CD4-positive, alpha-beta memory T cell (primary cell): ENCODE results near the gene PIK3CD. TPM values are rescaled to one million over a fixed set of nuclear protein-coding genes. Genes with fewer than 3 reads are reported as not detected.

Experiments
- CTCF ChIA-PET: fragments of 350-600 bp; sonication (Branson Sonifier 250); formaldehyde crosslinking; loops from one replicate; lab custom pipeline; 2021; ENCODE audit warnings: inconsistent platforms; ENCODE audit not compliant: partially characterized antibody; lab: Charles Lee
- POLR2A ChIA-PET: fragments of 350-600 bp; sonication (Branson Sonifier 250); formaldehyde crosslinking; loops from one replicate; lab custom pipeline; 2021; ENCODE audit not compliant: partially characterized antibody; lab: Charles Lee
- DNase-seq, 5 donors: peaks; one replicate each; pipeline versions ENCODE4 v3.0.0 to v3.0.0-alpha.2; 2020 to 2022; ENCODE audit warnings: mixed read lengths in 1 of 5
- H3K27ac ChIP-seq: one replicate; pipeline ENCODE4 v1.7.0; 2013; ENCODE audit warnings: low read depth, low read length
- H3K27me3 ChIP-seq: 2 replicates; pipeline ENCODE4 v1.7.0; 2013; ENCODE audit warnings: mild to moderate bottlenecking, low read length, moderate library complexity; ENCODE audit not compliant: insufficient read depth
- H3K36me3 ChIP-seq: 2 replicates; pipeline ENCODE4 v1.7.0; 2013; ENCODE audit warnings: mild to moderate bottlenecking, low read length, moderate library complexity; ENCODE audit not compliant: insufficient read depth
- H3K4me1 ChIP-seq: 2 replicates; pipeline ENCODE4 v1.7.0; 2013; ENCODE audit warnings: mild to moderate bottlenecking, low read length, moderate library complexity; ENCODE audit not compliant: insufficient read depth
- H3K4me3 ChIP-seq, 2 donors: one replicate each; pipeline ENCODE4 v1.7.0; 2013; ENCODE audit warnings: low read length in 2 of 2, mild to moderate bottlenecking in 1 of 2
- H3K9me3 ChIP-seq, 2 donors: one replicate each; pipeline ENCODE4 v1.7.0; 2013; ENCODE audit warnings: low read length in 2 of 2, control low read depth in 1 of 2; ENCODE audit not compliant: control insufficient read depth in 1 of 2
- H3K27ac Mint-ChIP-seq, 7 donors: one replicate each; pipeline ENCODE4 v1.8.0; 2020 to 2021; ENCODE audit warnings: mixed read lengths in 7 of 7, mild to moderate bottlenecking in 6 of 7, inconsistent platforms in 3 of 7, moderate library complexity in 3 of 7
- H3K27me3 Mint-ChIP-seq, 2 donors: one replicate each; pipeline ENCODE4 v1.8.0; 2020 to 2021; ENCODE audit warnings: mixed read lengths in 2 of 2
- H3K36me3 Mint-ChIP-seq, 2 donors: one replicate each; pipeline ENCODE4 v1.8.0; 2020 to 2021; ENCODE audit warnings: mixed read lengths in 2 of 2, inconsistent platforms in 1 of 2, mild to moderate bottlenecking in 1 of 2
- H3K4me1 Mint-ChIP-seq, 4 donors: one replicate each; pipeline ENCODE4 v1.8.0; 2020 to 2021; ENCODE audit warnings: mixed read lengths in 4 of 4, mild to moderate bottlenecking in 1 of 4
- H3K4me3 Mint-ChIP-seq, 8 donors: one replicate each; pipeline ENCODE4 v1.8.0; 2020 to 2021; ENCODE audit warnings: mixed read lengths in 8 of 8, mild to moderate bottlenecking in 7 of 8, moderate library complexity in 6 of 8, inconsistent platforms in 3 of 8
- H3K9me3 Mint-ChIP-seq, 8 donors: one replicate each; pipeline ENCODE4 v1.8.0; 2020 to 2021; ENCODE audit warnings: mixed read lengths in 8 of 8, mild to moderate bottlenecking in 5 of 8, inconsistent platforms in 3 of 8, moderate library complexity in 1 of 8
- intact Hi-C: fragments of 100-400 bp; cut with micrococcal nuclease; formaldehyde crosslinking; loops from one replicate; pipeline ENCODE4 v1.15.1; 2023
- polyA plus RNA-seq, 2 donors: library from polyadenylated mRNA; unstranded; fragments of 300-500 nt; fragmentation: Illumina TruSeq; gene quantifications; one replicate each; pipeline ENCODE4 v1.2.3, GENCODE V29; 2021
- total RNA-seq, 2 experiments: library from RNA; stranded (reverse); gene quantifications; one replicate each; pipeline ENCODE4 v1.2.3, GENCODE V29; 2021

The PIK3CD gene
- total and polyA plus RNA-seq, 4 experiments from 2014 or later, result 57.1 to 236 (median 165) TPM

DNA sequence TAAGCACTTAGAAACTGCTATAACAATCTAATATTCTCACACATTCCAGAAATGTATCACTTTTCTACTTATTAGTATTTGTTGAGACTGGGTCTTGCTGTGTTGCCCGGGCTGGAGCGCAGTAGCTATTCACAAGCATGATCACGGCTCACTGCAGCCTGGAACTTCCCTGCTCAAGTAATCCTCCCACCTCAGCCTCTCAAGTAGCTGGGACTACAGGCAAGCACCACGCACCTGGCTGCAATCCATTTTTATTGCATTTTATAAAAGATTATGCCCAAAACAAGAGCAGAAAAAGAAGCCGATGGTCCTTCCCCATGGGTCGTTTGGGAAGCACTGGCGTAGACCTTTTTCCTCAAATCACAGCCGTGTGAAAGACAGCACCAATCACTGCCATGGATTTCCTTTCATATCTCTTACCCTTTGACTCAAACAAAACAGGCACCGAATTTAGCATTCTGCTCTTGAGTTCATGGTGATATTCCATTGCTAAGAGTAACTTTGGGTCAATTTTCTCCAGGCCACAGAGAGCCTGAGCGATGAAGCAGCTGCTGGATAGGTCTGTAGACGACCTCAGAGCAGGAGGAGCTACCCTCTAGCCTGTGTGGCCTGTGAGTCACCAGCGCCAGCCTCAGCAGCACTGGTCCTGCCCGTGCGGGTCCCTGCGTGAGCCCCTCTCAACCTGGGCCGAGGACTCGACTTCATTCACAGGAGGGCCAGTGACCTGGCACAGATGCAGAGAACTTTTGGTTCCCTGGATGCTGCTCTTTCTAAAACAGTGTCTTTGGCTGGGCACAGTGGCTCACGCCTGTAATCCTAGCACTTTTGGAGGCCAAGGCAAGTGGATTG lies 80.8 kb downstream of the PIK3CD start:
- H3K27ac Mint-ChIP-seq, result peak overlapping the region; percentile 35 to 88 (median 68)
- peaks cover 0 to 9% (median 0%) of the 10 kb centered on the region in 8 donors for H3K9me3 Mint-ChIP-seq
- POLR2A ChIA-PET, result interaction anchor here (0.6 to 12.0 kb wide), 6 partner anchors 17 to 106 kb away, joined by 3 to 187 read pairs (median 6); partner anchors contain the start of gene PIK3CD
- Histone ChIP-seq H3K4me1 (peaks cover 32% of the 10 kb centered on the region), H3K9me3 (no peaks in the 10 kb centered on the region), H3K4me3 (no peak overlapping the region), H3K27ac (no peak overlapping the region), H3K27me3 (no peaks in the 10 kb centered on the region), H3K36me3 (peaks cover 72% of the 10 kb centered on the region)
- H3K27me3 Mint-ChIP-seq, result no peaks in the 10 kb centered on the region
- CTCF ChIA-PET, result interaction anchor here (0.7 to 1.7 kb wide), 5 partner anchors 11 to 106 kb away, joined by 3 to 4 read pairs (median 3); no protein-coding TSS in a partner anchor
- peaks cover 67 to 81% of the 10 kb centered on the region in 2 donors for H3K36me3 Mint-ChIP-seq
- DNase-seq, result no peak
- peaks cover 25 to 62% (median 42%) of the 10 kb centered on the region in 4 donors for H3K4me1 Mint-ChIP-seq
- intact Hi-C loops, result no loop called here
- peak overlapping the region in 2 of 8 donors; percentile 25 to 27 for H3K4me3 Mint-ChIP-seq

DNA sequence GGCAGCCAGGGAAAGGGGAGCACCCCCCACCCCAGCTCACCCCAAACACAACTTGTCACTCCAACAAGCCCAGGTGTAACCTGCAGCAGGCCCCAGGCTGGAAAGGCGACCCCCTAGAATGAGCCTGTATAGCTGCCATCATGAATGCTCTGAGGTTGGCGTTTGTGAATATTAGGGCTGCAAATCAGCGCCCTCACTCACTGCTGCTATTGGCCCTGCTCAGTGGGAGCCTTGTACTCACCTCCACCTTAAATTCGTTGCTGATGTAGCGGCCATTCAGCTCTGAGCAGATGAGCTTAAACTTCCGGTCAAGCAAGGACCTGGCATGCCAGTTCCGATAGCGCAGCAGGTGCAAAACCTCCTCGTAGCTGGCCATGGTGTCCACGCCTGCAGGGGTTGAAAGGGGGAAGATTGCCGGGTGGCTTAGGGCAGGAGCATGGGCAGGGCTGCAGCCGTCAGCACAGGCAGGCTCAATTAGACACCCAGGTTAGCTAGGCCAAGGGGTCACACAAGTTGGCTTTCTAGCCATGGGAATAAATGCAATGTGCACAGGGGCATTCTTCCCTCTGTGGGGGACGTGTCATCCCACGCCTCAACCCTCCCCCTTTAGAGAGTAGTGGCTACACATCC lies 81.7 kb downstream of the PIK3CD start:
- Histone ChIP-seq H3K27me3 (no peaks in the 10 kb centered on the region), H3K4me1 (peaks cover 22% of the 10 kb centered on the region), H3K9me3 (no peaks in the 10 kb centered on the region), H3K4me3 (no peak overlapping the region), H3K27ac (no peak overlapping the region), H3K36me3 (peaks cover 78% of the 10 kb centered on the region)
- Mint-ChIP-seq H3K36me3 (peaks cover 62 to 81% of the 10 kb centered on the region in 2 donors), H3K27ac (peak overlapping the region in 5 of 7 donors; percentile 8 to 85 (median 70)), H3K4me1 (peaks cover 21 to 58% (median 39%) of the 10 kb centered on the region in 4 donors), H3K4me3 (peak overlapping the region in 1 of 8 donors; percentile 49), H3K27me3 (no peaks in the 10 kb centered on the region), H3K9me3 (peaks cover 0 to 12% (median 0%) of the 10 kb centered on the region in 8 donors)
- intact Hi-C loops, result no loop called here
- ChIA-PET POLR2A (interaction anchor here (1.3 to 12.0 kb wide), 4 partner anchors 18 to 105 kb away, joined by 5 to 187 read pairs (median 8); partner anchors contain the start of gene PIK3CD), CTCF (interaction anchor here (0.7 to 1.7 kb wide), 3 partner anchors 12 to 106 kb away, joined by 3 to 4 read pairs (median 3); no protein-coding TSS in a partner anchor)
- DNase-seq, result no peak

DNA sequence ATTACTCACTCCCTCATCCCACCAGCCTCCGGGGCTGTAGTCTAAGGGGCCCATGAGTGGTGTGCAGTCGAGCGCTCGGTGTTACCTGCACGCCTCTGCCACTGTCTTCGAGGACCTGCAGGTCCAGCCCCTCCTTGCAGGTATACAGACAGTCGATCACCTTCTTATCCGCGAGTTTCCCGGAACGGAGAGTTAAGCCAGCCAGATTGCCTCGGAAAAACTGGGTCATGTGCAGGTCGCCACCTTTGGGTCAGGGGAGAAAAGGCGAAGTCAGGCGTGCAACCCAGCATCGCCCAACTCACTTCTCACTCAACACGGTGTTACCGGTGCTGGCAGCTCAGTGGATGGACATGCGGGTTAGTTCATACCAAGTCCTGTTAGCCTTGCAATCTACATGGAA lies 84.3 kb downstream of the PIK3CD start:
- POLR2A ChIA-PET, result interaction anchor here (1.8 to 12.0 kb wide), 2 partner anchors 20 to 106 kb away, joined by 4 to 187 read pairs; no protein-coding TSS in a partner anchor
- intact Hi-C loops, result no loop called here

DNA sequence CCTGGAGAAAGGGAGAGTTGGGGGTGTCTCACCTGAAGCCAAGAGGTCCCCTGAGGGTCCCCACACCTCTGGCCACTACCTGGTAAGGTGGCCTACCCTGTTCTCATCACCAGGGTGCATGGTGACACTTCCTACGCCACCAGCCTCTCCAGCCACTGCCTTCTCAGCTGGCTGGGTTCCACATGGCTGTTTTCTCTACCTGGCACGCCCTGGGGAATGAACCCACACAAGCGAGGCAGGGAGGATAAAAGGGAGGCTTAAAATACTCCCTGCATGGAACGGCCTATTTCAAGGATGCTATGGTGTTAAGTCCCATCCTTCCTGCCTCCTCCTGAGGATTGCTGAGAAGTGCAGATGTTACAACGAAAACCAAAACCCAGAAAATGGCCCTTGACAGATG lies 84.7 kb downstream of the PIK3CD start:
- no peaks in the 10 kb centered on the region for H3K27me3 ChIP-seq
- Mint-ChIP-seq H3K4me1 (peaks cover 6 to 32% (median 18%) of the 10 kb centered on the region in 4 donors), H3K36me3 (peaks cover 59 to 76% of the 10 kb centered on the region in 2 donors), H3K27me3 (no peaks in the 10 kb centered on the region), H3K4me3 (no peak overlapping the region), H3K9me3 (peaks cover 0 to 9% (median 0%) of the 10 kb centered on the region in 8 donors), H3K27ac (peak overlapping the region in 1 of 7 donors; percentile 7)
- H3K27ac ChIP-seq, result no peak overlapping the region
- no peaks in the 10 kb centered on the region for H3K4me1 ChIP-seq
- no peak for DNase-seq
- H3K4me3 ChIP-seq, result no peak overlapping the region
- CTCF ChIA-PET, result no interaction called here
- H3K36me3 ChIP-seq, result peaks cover 80% of the 10 kb centered on the region
- POLR2A ChIA-PET, result interaction anchor here (1.8 to 12.0 kb wide), 2 partner anchors 21 to 107 kb away, joined by 4 to 187 read pairs; no protein-coding TSS in a partner anchor
- no peaks in the 10 kb centered on the region for H3K9me3 ChIP-seq
- intact Hi-C loops, result no loop called here

More for the DNA sequence above, 84.3 kb downstream of the PIK3CD start:
- Mint-ChIP-seq H3K4me3 (no peak overlapping the region), H3K27ac (peak overlapping the region in 1 of 7 donors; percentile 21), H3K36me3 (peaks cover 55 to 77% of the 10 kb centered on the region in 2 donors), H3K9me3 (peaks cover 0 to 12% (median 0%) of the 10 kb centered on the region in 8 donors), H3K4me1 (peaks cover 6 to 36% (median 20%) of the 10 kb centered on the region in 4 donors), H3K27me3 (no peaks in the 10 kb centered on the region)
- H3K27me3 ChIP-seq, result no peaks in the 10 kb centered on the region
- H3K27ac ChIP-seq, result no peak overlapping the region
- H3K4me1 ChIP-seq, result no peaks in the 10 kb centered on the region
- no peaks in the 10 kb centered on the region for H3K9me3 ChIP-seq
- peaks cover 80% of the 10 kb centered on the region for H3K36me3 ChIP-seq
- DNase-seq, result no peak
- CTCF ChIA-PET, result interaction anchor here (1.2 kb wide), 1 partner anchor 120 kb away, joined by 3 read pairs; no protein-coding TSS in a partner anchor
- H3K4me3 ChIP-seq, result no peak overlapping the region

DNA sequence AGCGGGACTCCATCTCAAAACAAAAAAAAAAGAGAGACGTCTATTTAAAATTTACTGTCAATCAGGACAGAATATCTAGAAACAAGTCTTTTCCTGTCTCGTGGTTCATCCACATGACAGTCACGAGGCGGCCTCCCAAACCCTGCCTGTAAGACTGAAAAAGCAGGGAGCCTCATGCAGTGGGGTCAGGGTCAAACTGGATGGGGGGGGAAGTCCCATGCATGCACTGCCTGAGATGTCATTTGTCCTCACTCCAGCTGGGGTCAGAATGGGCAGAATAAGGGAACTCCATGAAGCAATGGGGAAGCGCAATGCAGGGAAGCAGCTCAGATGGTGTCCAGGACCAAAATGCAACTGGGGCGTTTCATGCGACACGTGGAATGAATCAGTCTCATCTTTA lies 85.5 kb downstream of the PIK3CD start:
- peaks cover 56 to 75% of the 10 kb centered on the region in 2 donors for H3K36me3 Mint-ChIP-seq
- H3K4me3 Mint-ChIP-seq, result no peak overlapping the region
- ChIA-PET CTCF (no interaction called here), POLR2A (interaction anchor here (1.4 kb wide), 1 partner anchor 34 kb away, joined by 3 read pairs; no protein-coding TSS in a partner anchor)
- Histone ChIP-seq H3K27me3 (no peaks in the 10 kb centered on the region), H3K27ac (no peak overlapping the region), H3K4me3 (no peak overlapping the region), H3K4me1 (no peaks in the 10 kb centered on the region), H3K36me3 (peaks cover 83% of the 10 kb centered on the region), H3K9me3 (no peaks in the 10 kb centered on the region)
- peak overlapping the region in 5 of 7 donors; percentile 30 to 80 (median 78) for H3K27ac Mint-ChIP-seq
- intact Hi-C loops, result no loop called here
- no peaks in the 10 kb centered on the region for H3K27me3 Mint-ChIP-seq
- H3K9me3 Mint-ChIP-seq, result peaks cover 0 to 5% (median 0%) of the 10 kb centered on the region in 8 donors
- DNase-seq, result no peak
- H3K4me1 Mint-ChIP-seq, result peaks cover 6 to 27% (median 15%) of the 10 kb centered on the region in 4 donors

DNA sequence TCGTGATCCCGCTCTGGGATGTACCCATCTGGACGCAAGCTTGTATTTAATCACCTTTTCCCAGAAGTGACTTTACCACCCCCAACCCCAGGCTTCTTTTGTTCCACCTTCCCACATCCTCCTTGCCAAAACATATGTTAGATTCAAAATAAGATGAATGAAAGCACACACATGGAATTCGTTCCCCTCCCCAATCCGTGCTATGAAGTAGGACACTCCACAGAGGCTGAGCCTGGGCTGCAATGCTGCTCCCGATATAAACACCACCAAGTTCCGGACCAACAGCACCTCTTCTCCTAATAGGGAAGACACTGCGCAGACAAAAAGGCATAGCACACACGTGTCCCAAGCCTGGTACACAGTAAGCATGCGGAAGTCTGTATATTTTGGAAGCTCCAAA lies 86.1 kb downstream of the PIK3CD start:
- Mint-ChIP-seq H3K36me3 (peaks cover 53 to 70% of the 10 kb centered on the region in 2 donors), H3K4me3 (no peak overlapping the region), H3K9me3 (peaks cover 0 to 5% (median 0%) of the 10 kb centered on the region in 8 donors), H3K27me3 (no peaks in the 10 kb centered on the region), H3K27ac (peak overlapping the region in 4 of 7 donors; percentile 7 to 80 (median 68)), H3K4me1 (peaks cover 6 to 22% (median 14%) of the 10 kb centered on the region in 4 donors)
- intact Hi-C loops, result no loop called here
- H3K36me3 ChIP-seq, result peaks cover 81% of the 10 kb centered on the region
- no peaks in the 10 kb centered on the region for H3K27me3 ChIP-seq
- H3K4me1 ChIP-seq, result no peaks in the 10 kb centered on the region
- H3K4me3 ChIP-seq, result no peak overlapping the region
- ChIA-PET CTCF (no interaction called here), POLR2A (interaction anchor here (1.4 kb wide), 1 partner anchor 35 kb away, joined by 3 read pairs; no protein-coding TSS in a partner anchor)
- DNase-seq, result no peak
- no peaks in the 10 kb centered on the region for H3K9me3 ChIP-seq
- H3K27ac ChIP-seq, result no peak overlapping the region
